GM19351 (cell line): ENCODE measurements around the gene DLG4.

Source experiments
- ATAC-seq: cut with Tn5 transposase; IDR thresholded peaks from one replicate; pipeline ENCODE4 v1.9.1; 2021; ENCODE audit warnings: mild to moderate bottlenecking, moderate library complexity; ENCODE audit not compliant: unreplicated experiment

DLG4 gene

DNA sequence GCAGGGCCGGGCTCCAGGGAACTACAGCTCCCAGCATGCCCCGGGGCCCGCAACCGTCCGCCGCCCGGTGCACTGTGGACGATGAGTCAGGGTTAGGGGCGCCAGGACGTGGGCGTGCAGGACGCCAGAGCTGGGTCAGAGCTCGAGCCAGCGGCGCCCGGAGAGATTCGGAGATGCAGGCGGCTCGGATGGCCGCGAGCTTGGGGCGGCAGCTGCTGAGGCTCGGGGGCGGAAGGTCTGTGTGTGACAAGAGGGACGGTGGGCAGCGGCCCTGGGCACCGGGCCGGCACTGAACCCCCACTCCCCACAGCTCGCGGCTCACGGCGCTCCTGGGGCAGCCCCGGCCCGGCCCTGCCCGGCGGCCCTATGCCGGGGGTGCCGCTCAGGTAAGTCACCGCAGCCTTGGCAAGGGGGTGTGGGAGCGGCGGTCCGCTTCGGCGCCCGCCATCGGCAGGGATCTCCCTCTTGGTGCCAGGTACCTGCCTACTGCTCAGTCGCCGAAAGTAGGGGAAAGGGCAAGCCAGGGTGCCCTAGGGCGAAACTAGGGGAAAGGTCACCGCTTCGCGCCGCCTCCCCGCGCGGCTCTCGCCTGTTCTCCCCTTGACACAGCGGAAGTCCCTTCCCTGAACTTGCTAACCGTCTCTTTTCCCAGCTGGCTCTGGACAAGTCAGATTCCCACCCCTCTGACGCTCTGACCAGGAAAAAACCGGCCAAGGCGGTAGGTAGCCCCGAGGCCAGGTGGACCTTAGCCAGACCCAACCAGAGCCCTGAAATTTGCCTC is at the start of gene DLG4, which contains the start of gene ACADVL:
Gene DLG4 (minus strand): TSS at position 25 of the 781 bp plus-strand sequence.
Gene ACADVL (plus strand): TSS at position 127 of the 781 bp plus-strand sequence. CDS start 47 bp downstream, at position 174.
- peak; percentile 55 for ATAC-seq

- no peak for ATAC-seq
These were observed 47.1 kb upstream of the DLG4 start for GRCh38 chr17:7266784-7267183.

GRCh38 chr17:7263801-7264078 is 44.1 kb upstream of the DLG4 start:
- ATAC-seq = no peak

DNA sequence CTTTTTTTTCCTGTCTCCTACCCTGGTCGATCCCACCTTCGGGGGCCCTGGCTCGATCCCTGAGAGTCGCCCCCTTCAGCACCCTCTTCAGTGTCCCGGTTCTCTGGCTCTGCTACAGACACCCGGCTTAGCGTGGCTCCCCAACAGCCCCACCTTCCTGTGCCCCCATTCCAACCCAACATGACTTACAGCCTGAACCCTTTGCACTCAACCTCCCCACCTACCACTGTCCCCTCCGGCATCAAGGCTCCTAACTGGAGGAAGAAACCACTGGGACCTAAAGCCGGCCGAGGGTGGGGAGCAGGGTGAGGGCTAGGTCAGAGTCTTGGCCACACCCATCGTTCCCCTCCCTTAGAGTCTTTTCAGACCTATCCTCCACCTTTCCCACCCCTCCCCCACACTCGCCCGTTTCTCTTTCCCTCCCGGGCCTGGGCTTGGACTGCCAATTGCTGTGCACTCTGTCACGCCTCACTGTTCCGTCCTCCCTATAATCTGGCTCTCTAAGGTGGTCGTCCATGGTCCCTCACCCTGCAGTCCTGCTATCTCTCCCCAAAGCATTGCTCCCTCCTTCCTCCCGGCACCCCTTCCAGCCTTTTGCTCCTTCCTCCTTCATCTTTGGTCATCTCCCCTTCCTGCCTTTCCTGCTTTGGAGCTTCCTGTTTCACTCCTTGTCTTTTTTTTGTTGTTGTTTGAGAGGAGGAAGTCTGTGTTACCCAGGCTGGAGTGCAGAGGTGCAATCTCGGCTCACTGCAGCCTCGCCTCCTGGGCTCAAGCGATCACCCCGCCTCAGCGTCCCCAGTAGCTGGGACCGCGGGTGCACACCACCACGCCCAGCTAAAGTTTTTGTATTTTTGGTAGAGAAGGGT is 43.5 kb upstream of the DLG4 start:
- ATAC-seq = no peak

DNA sequence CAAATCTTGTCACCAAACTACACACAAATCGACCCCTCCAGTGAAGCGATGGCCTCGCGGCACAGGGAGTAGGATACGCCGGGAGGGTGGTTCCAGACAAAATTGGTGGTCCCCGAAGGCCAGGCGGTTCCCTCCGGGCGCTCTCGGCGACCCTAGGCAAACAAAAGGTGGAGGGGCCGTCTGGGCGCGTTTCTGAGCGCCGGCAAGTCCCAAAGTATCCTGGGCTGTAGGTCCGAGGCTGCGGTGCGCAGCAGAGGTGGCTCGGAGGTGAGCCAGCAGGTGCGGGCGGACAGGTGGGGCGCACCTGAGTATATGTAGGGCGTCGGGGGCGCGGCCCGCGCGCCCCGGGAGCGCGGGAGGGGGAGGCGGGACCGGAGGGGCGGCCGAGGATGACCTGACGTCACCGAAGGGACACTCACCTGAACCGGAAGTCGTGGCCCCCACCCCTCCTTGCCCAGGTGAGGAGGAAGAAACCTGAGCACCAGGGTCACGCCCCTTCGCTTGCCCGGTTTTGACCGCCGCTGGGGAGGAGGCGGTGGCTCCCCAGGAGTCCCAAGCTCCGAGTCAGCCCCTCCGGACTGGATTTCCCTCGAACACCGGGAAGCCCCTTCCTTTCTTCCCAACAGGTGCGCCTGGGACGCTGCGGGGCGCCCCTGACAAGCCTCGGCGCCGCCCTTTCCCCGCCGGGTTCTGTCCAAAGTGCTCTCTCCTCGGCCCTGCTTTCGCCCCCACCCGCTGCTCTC is 42.7 kb upstream of the DLG4 start, which contains the start of gene CLDN7:
Gene CLDN7 (minus strand): TSS at position 287 of the 743 bp plus-strand sequence. CDS start 435 bp downstream, outside the sequence.
- ATAC-seq = no peak

GRCh38 chr17:7261379-7262191 is 41.9 kb upstream of the DLG4 start:
- ATAC-seq = no peak

GRCh38 chr17:7260651-7261378 is 41.2 kb upstream of the DLG4 start:
- ATAC-seq = no peak

DNA sequence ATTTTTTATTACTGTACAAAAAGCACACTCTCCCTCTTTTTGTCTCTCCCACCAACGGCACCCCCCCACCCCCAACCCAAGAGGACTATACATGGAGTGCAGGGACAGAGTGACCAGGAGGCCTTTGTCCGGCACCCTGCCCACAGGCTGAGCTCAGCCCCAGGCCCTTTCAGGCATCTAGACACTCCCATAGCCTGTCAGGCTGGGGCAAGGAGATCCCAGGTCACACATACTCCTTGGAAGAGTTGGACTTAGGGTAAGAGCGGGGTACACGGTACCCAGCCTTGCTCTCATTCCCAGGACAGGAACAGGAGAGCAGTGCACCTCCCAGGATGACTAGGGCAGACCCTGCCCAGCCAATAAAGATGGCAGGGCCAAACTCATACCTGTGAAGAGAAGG is 40.5 kb upstream of the DLG4 start:
- ATAC-seq = no peak

- no peak for ATAC-seq
These were observed 39.9 kb upstream of the DLG4 start for GRCh38 chr17:7259555-7259889.

GRCh38 chr17:7258731-7259554 is 39.3 kb upstream of the DLG4 start:
- ATAC-seq = no peak

DNA sequence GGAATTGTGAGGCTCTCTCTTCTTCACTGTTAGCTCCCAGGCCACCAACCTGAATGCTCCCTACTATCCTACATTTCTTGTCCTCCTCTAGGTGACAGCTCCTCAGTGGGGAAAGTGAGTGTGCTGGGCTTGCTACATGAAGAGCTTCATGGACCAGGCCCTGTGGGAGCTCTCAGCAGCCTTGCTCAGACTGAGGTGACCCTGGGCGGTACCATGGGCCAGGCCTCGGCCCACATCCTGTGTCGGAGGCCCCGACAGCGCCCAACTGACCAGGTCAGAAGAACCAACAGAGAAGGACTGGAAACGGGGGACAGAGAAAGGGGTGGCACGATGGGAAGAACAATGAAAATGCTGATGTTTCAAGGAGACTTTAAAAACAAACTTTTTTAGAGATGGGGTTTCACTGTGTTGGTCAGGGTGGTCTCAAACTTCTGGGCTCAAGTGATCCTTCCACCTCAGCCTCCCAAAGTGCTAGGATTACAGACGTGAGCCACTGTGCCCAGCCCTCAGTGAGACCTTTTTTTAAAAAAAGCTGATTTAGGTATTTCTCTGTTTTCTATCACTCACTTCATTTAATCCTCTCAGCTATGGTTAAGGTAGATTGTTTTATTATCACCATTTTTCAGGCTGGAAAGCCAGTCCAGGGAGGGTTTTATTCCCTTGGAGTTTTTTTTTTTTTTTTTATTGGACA is 37.3 kb upstream of the DLG4 start:
- ATAC-seq = no peak

DNA sequence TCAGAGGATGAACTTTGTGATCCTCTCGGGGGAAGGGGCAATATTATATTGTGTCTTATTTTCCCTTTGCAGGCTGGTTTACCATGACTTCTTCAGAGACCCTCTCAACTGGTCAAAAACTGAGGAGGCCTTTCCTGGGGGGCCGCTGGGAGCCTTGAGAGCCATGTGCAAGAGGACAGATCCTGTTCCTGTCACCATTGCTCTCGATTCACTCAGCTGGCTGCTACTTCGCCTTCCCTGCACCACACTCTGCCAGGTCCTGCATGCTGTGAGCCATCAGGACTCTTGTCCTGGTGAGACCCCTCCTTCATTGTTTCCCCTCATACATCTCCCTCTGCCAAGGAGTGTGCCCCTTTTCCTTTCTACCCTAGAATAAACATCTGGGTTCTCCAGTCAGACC is 34.9 kb upstream of the DLG4 start:
- no peak for ATAC-seq

DNA sequence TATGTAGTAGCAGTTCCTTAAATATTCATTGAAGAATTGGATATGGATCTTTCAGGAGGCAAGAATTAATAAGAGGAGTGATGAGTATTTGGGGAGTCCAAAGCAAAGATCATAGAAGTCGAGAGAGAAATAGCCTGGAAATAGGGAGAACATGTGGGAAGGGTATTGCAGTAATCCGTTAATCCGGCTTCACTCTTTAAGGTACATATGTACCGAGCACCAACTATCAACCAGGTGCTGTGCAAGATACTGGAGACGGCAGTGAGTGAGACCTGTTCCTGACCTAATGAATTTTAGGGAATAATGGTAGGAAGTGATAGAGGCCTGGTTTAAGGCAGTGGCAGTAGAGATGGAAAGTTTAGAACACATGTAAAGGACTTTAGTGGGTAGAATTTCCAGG is 33.4 kb upstream of the DLG4 start:
- no peak for ATAC-seq

GRCh38 chr17:7252176-7253043 is 32.8 kb upstream of the DLG4 start, which contains the start of gene ELP5:
Gene ELP5 (plus strand): TSS chr17:7252215. CDS start chr17:7252551, 336 bp downstream.
- ATAC-seq = peak; percentile 51

DNA sequence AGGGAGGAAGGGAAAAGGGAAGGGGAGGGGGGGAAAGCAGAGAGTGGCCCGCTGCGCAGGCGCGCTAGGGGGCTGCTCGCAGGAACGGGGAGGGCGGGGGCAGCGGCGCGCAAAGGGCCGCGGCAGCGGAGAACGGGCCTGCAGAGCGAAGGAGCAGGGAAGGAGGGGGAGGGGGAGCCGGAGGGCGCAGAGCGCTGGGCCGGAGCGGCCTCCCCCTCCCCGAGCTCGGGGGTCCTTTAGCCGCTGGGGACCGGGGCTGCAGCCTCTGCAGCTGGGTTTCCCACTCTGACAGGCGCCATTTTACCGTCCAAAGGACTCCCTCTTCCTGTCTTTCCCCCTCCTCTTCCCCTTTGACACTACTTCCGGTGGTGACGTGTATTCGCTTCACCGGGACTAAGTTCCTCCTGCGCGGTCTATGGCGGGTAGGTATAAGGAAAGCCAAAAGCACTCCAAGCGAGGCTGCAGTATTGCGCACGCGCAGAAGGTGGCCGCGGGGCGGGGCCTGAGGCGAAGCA is 32.1 kb upstream of the DLG4 start, which contains the start of gene CTDNEP1:
Gene CTDNEP1 (minus strand): TSS at position 74 of the 515 bp plus-strand sequence. CDS start 438 bp downstream, outside the sequence.
- ATAC-seq = peak; percentile 88

DNA sequence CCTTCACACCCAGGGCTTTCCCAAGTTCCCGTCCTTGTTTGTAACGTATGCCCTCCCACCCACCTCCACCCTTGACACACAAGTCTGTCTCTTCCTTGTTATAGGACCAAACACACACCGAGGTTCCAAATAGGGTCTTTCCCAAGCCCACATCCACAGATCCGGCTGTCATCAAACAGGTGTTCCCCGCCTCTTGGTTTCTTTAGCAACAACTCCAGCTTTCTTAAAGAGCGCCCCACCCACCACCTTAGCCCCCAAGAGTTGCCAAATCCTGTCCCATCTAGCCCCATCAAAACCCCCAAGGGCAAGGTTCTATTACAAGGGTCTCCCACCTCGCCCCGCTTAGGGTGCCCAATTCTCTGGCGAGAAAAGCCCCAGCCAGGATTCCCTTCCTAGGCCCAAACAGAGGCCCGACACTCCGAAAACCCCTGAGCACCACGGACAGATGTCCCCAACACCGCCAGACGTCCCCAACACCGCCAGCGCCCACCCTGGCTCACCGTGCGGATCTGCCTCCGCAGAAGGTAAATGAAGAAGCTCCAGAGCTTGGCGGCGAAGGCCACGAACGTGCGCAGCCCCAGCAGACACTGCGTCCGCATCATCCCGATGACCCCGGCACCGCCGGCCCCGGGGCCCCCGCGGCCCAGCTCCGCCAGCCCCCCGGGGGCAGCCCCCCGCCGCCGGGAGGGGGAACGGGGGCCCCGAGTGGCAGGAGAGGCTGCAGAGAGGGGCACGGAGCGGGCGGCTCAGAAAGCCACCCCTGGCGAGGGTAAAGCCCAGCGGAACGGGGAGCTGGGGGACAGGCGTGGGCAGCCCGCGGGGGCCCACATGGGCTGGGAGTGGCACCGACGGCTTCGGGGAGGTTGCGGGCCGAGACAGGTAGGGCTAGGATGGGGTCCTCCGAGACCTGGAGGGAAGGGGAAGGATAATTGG is 31.3 kb upstream of the DLG4 start:
- ATAC-seq = no peak
